ENCODE data around the gene ZNF627.
A peak's percentile ranks its signal among the peaks of the same experiment; 100 is the strongest.
"Not testable (repeated sequence)": the region's sequence is repeated elsewhere in the genome, so short reads cannot be mapped to it uniquely, and the experiment has no call there.

The ZNF627 gene

GRCh38 chr19:11597202-11598102 lies at the start of gene ZNF627:
Gene ZNF627 (plus strand): TSS chr19:11597483. CDS start chr19:11597628, 145 bp downstream.
- peak; percentile 89 for DNase-seq

- no peak for DNase-seq
These were observed 49.2 kb upstream of the ZNF627 start for GRCh38 chr19:11547929-11548700.

- DNase-seq = no peak
These were observed 47.8 kb upstream of the ZNF627 start for GRCh38 chr19:11549386-11549953.

- no peak for DNase-seq
These were observed 47.0 kb upstream of the ZNF627 start for GRCh38 chr19:11550265-11550664.

- no peak for DNase-seq
These were observed 45.6 kb upstream of the ZNF627 start for GRCh38 chr19:11551603-11552235.

- no peak for DNase-seq
These were observed 44.5 kb upstream of the ZNF627 start for GRCh38 chr19:11552666-11553372.

GRCh38 chr19:11554160-11554559 lies 43.1 kb upstream of the ZNF627 start:
- no peak for DNase-seq

- no peak for DNase-seq
These were observed 42.0 kb upstream of the ZNF627 start for GRCh38 chr19:11555246-11555645.

GRCh38 chr19:11556634-11557420 lies 40.5 kb upstream of the ZNF627 start:
- no peak for DNase-seq

- DNase-seq = peak; percentile 89
These were observed 38.1 kb upstream of the ZNF627 start, which contains the start of gene ELOF1 for GRCh38 chr19:11558881-11559828. Gene ELOF1 (minus strand): TSS chr19:11559230. CDS start chr19:11554347, 4,883 bp downstream.

- peak; percentile 19 for DNase-seq
These were observed 36.8 kb upstream of the ZNF627 start for GRCh38 chr19:11560404-11561051.

- DNase-seq = no peak
These were observed 33.8 kb upstream of the ZNF627 start for GRCh38 chr19:11563532-11563931.

- not testable (repeated sequence) for DNase-seq
These were observed 33.0 kb upstream of the ZNF627 start for GRCh38 chr19:11564082-11564807.

GRCh38 chr19:11565649-11565980 lies 31.7 kb upstream of the ZNF627 start:
- not testable (repeated sequence) for DNase-seq

- no peak for DNase-seq
These were observed 31.1 kb upstream of the ZNF627 start for GRCh38 chr19:11566164-11566563.

- DNase-seq = no peak
These were observed 27.2 kb upstream of the ZNF627 start for GRCh38 chr19:11570039-11570462.

GRCh38 chr19:11573354-11573753 lies 23.9 kb upstream of the ZNF627 start:
- DNase-seq = not testable (repeated sequence)

- DNase-seq = not testable (repeated sequence)
These were observed 23.5 kb upstream of the ZNF627 start for GRCh38 chr19:11573763-11574162.

GRCh38 chr19:11574689-11575088 lies 22.6 kb upstream of the ZNF627 start:
- DNase-seq = no peak
